SH-SY5Y (cell line): Measurements from ENCODE around the gene CSNK2A1.

Experiments used
- GATA2 ChIP-seq: IDR thresholded peaks from 2 replicates; pipeline ENCODE4 v1.6.1; 2011; ENCODE audit warnings: mild to moderate bottlenecking, low read depth, low read length
- GATA3 ChIP-seq: IDR thresholded peaks from 2 replicates; pipeline ENCODE4 v1.6.1; 2011; ENCODE audit warnings: low read depth, mild to moderate bottlenecking, low read length, moderate library complexity

GRCh38 chr20:428658-429200 lies 114.9 kb downstream of the CSNK2A1 start:
- TF ChIP-seq GATA2 (no peak), GATA3 (no peak)
